Brain microvascular endothelial cell (primary cell): ENCODE data around the gene RARRES1.

Experiments used
- DNase-seq: peaks from one replicate; pipeline ENCODE4 v3.0.0-alpha.2; 2020
- H3K27ac ChIP-seq: fragments of 250-450 bp; sonication (Bioruptor Pico); 2 replicates; pipeline ENCODE4 v1.5.1; 2020; ENCODE audit warnings: mild to moderate bottlenecking, moderate library complexity
- H3K27me3 ChIP-seq: fragments of 250-450 bp; sonication (Bioruptor Pico); replicated peaks from 2 replicates; pipeline ENCODE4 v1.5.1; 2020; ENCODE audit warnings: mild to moderate bottlenecking
- H3K36me3 ChIP-seq: fragments of 250-450 bp; sonication (Bioruptor Pico); replicated peaks from 2 replicates; pipeline ENCODE4 v1.5.1; 2020; ENCODE audit warnings: mild to moderate bottlenecking
- H3K4me3 ChIP-seq: 2 replicates; pipeline ENCODE4 v1.5.1; 2011; ENCODE audit warnings: low read depth, mild to moderate bottlenecking, control low read depth, low read length, moderate library complexity
- CTCF ChIP-seq: IDR thresholded peaks from 2 replicates; pipeline ENCODE4 v1.5.1; 2011; ENCODE audit warnings: low read depth, mild to moderate bottlenecking, moderate library complexity, low read length, control low read depth, inconsistent platforms; ENCODE audit errors: missing control alignments
- in situ Hi-C: cut with HindIII; loops from 2 replicates; pipeline ENCODE4 v1.10.0; 2017; ENCODE audit warnings: low sequenced_read_pairs, low pct_ligation_motif_present

Gene RARRES1

GRCh38 chr3:158728061-158728377 lies 4.2 kb downstream of the RARRES1 start:
- TF ChIP-seq CTCF, result no peak
- no peak for DNase-seq
- Histone ChIP-seq H3K27ac (peak overlapping the region; percentile 27), H3K36me3 (no peaks in the 10 kb centered on the region), H3K27me3 (no peaks in the 10 kb centered on the region), H3K4me3 (no peak overlapping the region)
- in situ Hi-C loops, result no loop called here

GRCh38 chr3:158727206-158728060 lies 4.8 kb downstream of the RARRES1 start:
- Histone ChIP-seq H3K27me3 (no peaks in the 10 kb centered on the region), H3K36me3 (no peaks in the 10 kb centered on the region), H3K4me3 (no peak overlapping the region), H3K27ac (peak overlapping the region; percentile 93)
- peak; percentile 81 for DNase-seq
- in situ Hi-C loops, result no loop called here
- TF ChIP-seq CTCF, result peak; percentile 76

GRCh38 chr3:158725348-158726011 lies 6.8 kb downstream of the RARRES1 start:
- in situ Hi-C loops, result no loop called here
- peak overlapping the region; percentile 93 for H3K27ac ChIP-seq
- H3K27me3 ChIP-seq, result no peaks in the 10 kb centered on the region
- peak; percentile 99 for DNase-seq
- no peak overlapping the region for H3K4me3 ChIP-seq
- no peaks in the 10 kb centered on the region for H3K36me3 ChIP-seq
- TF ChIP-seq CTCF, result no peak

- no peak for DNase-seq
- H3K4me3 ChIP-seq, result no peak overlapping the region
- H3K27ac ChIP-seq, result peak overlapping the region; percentile 93
- no peaks in the 10 kb centered on the region for H3K27me3 ChIP-seq
- in situ Hi-C loops, result no loop called here
- no peak for TF ChIP-seq CTCF
- H3K36me3 ChIP-seq, result no peaks in the 10 kb centered on the region
These were observed 8.3 kb downstream of the RARRES1 start for GRCh38 chr3:158723991-158724390.

- Histone ChIP-seq H3K27me3 (no peaks in the 10 kb centered on the region), H3K36me3 (no peaks in the 10 kb centered on the region), H3K4me3 (no peak overlapping the region), H3K27ac (peak overlapping the region; percentile 93)
- TF ChIP-seq CTCF, result no peak
- no peak for DNase-seq
- in situ Hi-C loops, result no loop called here
These were observed 10.1 kb downstream of the RARRES1 start for GRCh38 chr3:158722108-158722507.
